WTC11 (cell line): ENCODE data around the gene BICRA. TPM values are rescaled to one million over a fixed set of nuclear protein-coding genes. Genes with fewer than 3 reads are reported as not detected.

Experiments used
- ATAC-seq: fragments of 200-7000 bp; cut with Tn5 transposase; 2 replicates; pipeline ENCODE4 v1.10.0; 2021; ENCODE audit warnings: mild to moderate bottlenecking, moderate library complexity
- CTCF ChIA-PET: fragments of 300-600 bp; sonication (Branson Sonifier 250); formaldehyde crosslinking; loops from one replicate; lab custom pipeline; 2021; ENCODE audit warnings: antibody characterized with exemption; lab: Charles Lee
- POLR2A ChIA-PET: fragments of 350-600 bp; sonication (Branson Sonifier 250); formaldehyde crosslinking; loops from one replicate; lab custom pipeline; 2021; ENCODE audit warnings: antibody characterized with exemption; lab: Charles Lee
- DNase-seq: peaks from one replicate; pipeline ENCODE4 v3.0.0; 2021; ENCODE audit warnings: low spot score
- H3K27ac Mint-ChIP-seq: 2 replicates; pipeline ENCODE4 v1.8.0; 2021; ENCODE audit warnings: mixed read lengths
- H3K27me3 Mint-ChIP-seq: 2 replicates; pipeline ENCODE4 v1.8.0; 2021; ENCODE audit warnings: low read depth, mild to moderate bottlenecking, moderate library complexity, mixed read lengths
- H3K36me3 Mint-ChIP-seq: 2 replicates; pipeline ENCODE4 v1.8.0; 2021; ENCODE audit warnings: mixed read lengths
- H3K4me1 Mint-ChIP-seq: 2 replicates; pipeline ENCODE4 v1.8.0; 2022; ENCODE audit warnings: mixed read lengths
- H3K4me3 Mint-ChIP-seq: 2 replicates; pipeline ENCODE4 v1.8.0; 2021; ENCODE audit warnings: mild to moderate bottlenecking, moderate library complexity, mixed read lengths
- H3K9me3 Mint-ChIP-seq: 2 replicates; pipeline ENCODE4 v1.8.0; 2021; ENCODE audit warnings: mixed read lengths
- ATF1 ChIP-seq: sonication (generic); formaldehyde crosslinking; IDR thresholded peaks from 2 replicates; pipeline ENCODE4 v1.8.1; 2023; ENCODE audit warnings: mild to moderate bottlenecking, moderate library complexity, missing genetic modification reagents
- ATF6 ChIP-seq: sonication (generic); formaldehyde crosslinking; IDR thresholded peaks from 2 replicates; pipeline ENCODE4 v1.8.1; 2023; ENCODE audit warnings: mild to moderate bottlenecking, missing genetic modification reagents
- CREM ChIP-seq: sonication (generic); formaldehyde crosslinking; IDR thresholded peaks from 2 replicates; pipeline ENCODE4 v1.8.1; 2022; ENCODE audit warnings: mild to moderate bottlenecking, missing genetic modification reagents, moderate library complexity
- ERG ChIP-seq: fragments of 250-450 bp; sonication (Bioruptor Pico); IDR thresholded peaks from 2 replicates; pipeline ENCODE4 v1.8.0; 2021; ENCODE audit warnings: mild to moderate bottlenecking
- FOXJ3 ChIP-seq: sonication (generic); formaldehyde crosslinking; IDR thresholded peaks from 2 replicates; pipeline ENCODE4 v1.9.0; 2021; ENCODE audit warnings: missing genetic modification reagents, mild to moderate bottlenecking, borderline replicate concordance
- FOXP1 ChIP-seq: sonication (generic); formaldehyde crosslinking; IDR thresholded peaks from 2 replicates; pipeline ENCODE4 v1.8.0; 2022; ENCODE audit warnings: missing genetic modification reagents, mild to moderate bottlenecking, moderate library complexity, borderline replicate concordance
- HMGA2 ChIP-seq: fragments of 250-450 bp; sonication (Bioruptor Pico); IDR thresholded peaks from 2 replicates; pipeline ENCODE4 v1.4.0; 2021; ENCODE audit warnings: mild to moderate bottlenecking, moderate library complexity
- NFE2L1 ChIP-seq: sonication (generic); formaldehyde crosslinking; IDR thresholded peaks from 2 replicates; pipeline ENCODE4 v1.8.1; 2023; ENCODE audit warnings: missing genetic modification reagents
- STAT6 ChIP-seq: sonication (generic); formaldehyde crosslinking; conservative IDR thresholded peaks from 2 replicates; pipeline ENCODE4 v1.8.1; 2023; ENCODE audit warnings: mild to moderate bottlenecking, low read depth, missing genetic modification reagents, moderate library complexity
- TCF7 ChIP-seq: sonication (generic); formaldehyde crosslinking; IDR thresholded peaks from 2 replicates; pipeline ENCODE4 v1.8.0; 2022; ENCODE audit warnings: mild to moderate bottlenecking, low read depth, missing genetic modification reagents, moderate library complexity
- ZBTB21 ChIP-seq: sonication (generic); formaldehyde crosslinking; IDR thresholded peaks from 2 replicates; pipeline ENCODE4 v1.8.1; 2023; ENCODE audit warnings: mild to moderate bottlenecking, missing genetic modification reagents, borderline replicate concordance
- ZNF138 ChIP-seq: sonication (generic); formaldehyde crosslinking; conservative IDR thresholded peaks from 2 replicates; pipeline ENCODE4 v1.8.1; 2022; ENCODE audit warnings: mild to moderate bottlenecking, moderate library complexity, missing genetic modification reagents
- ZNF219 ChIP-seq: sonication (generic); formaldehyde crosslinking; IDR thresholded peaks from 2 replicates; pipeline ENCODE4 v1.8.0; 2023; ENCODE audit warnings: missing genetic modification reagents, mild to moderate bottlenecking, borderline replicate concordance
- ZNF263 ChIP-seq: sonication (generic); formaldehyde crosslinking; IDR thresholded peaks from 2 replicates; pipeline ENCODE4 v1.8.1; 2022; ENCODE audit warnings: low read depth, mild to moderate bottlenecking, moderate library complexity, missing genetic modification reagents
- ZNF425 ChIP-seq: fragments of 250-450 bp; sonication (Bioruptor Pico); conservative IDR thresholded peaks from 2 replicates; pipeline ENCODE4 v1.9.0; 2021; ENCODE audit warnings: mild to moderate bottlenecking
- total RNA-seq: library from RNA; stranded (reverse); gene quantifications from 3 replicates; pipeline ENCODE4 v1.2.3, GENCODE V29; 2021
- TF ChIP-seq, protein P1 (sequence below): sonication (generic); formaldehyde crosslinking; conservative IDR thresholded peaks from 2 replicates; pipeline ENCODE4 v1.8.1; 2022; ENCODE audit warnings: mild to moderate bottlenecking, missing genetic modification reagents
- TF ChIP-seq, protein P2 (sequence below): fragments of 250-450 bp; sonication (Bioruptor Pico); IDR thresholded peaks from 2 replicates; pipeline ENCODE4 v2.1.2; 2022; ENCODE audit warnings: mild to moderate bottlenecking, moderate library complexity
- TF ChIP-seq, protein P3 (sequence below): sonication (generic); formaldehyde crosslinking; IDR thresholded peaks from 2 replicates; pipeline ENCODE4 v1.8.0; 2023; ENCODE audit warnings: mild to moderate bottlenecking, missing genetic modification reagents

BICRA gene
- total RNA-seq, 1 experiment from 2014 or later = 30.3 TPM

DNA sequence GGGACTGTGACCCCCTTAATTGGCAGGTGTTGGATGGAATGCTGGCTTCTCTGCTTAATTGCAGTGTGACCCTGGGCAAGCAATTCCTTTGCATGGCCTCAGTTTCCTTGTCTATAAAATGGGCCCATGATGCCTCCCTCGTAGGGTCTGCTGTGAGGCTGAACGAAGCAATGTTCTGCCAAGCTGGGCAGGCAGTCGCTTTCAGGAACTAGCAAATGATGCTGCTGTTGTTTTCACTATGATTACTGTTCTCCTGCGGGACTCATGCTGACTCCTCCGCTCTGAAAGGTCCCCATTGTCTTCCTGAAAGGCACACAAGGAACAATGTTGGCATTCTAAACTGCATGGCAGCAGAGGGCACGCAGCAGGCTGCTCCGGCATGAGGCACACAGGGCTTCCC lies 6.8 kb downstream of the BICRA start (continued):
- no peak for TF ChIP-seq HMGA2 (CRISPR knock-in tag)
- TF ChIP-seq, protein P1, sequence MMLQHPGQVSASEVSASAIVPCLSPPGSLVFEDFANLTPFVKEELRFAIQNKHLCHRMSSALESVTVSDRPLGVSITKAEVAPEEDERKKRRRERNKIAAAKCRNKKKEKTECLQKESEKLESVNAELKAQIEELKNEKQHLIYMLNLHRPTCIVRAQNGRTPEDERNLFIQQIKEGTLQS (CRISPR knock-in tag) = no peak
- TF ChIP-seq STAT6 (CRISPR knock-in tag) = no peak

- no peak overlapping the region for H3K4me3 Mint-ChIP-seq
- DNase-seq = no peak
- no peaks in the 10 kb centered on the region for H3K27me3 Mint-ChIP-seq
- ATAC-seq = no peak
- H3K4me1 Mint-ChIP-seq = peaks cover 67% of the 10 kb centered on the region
- POLR2A ChIA-PET = no interaction called here
- H3K27ac Mint-ChIP-seq = peak overlapping the region; percentile 99
- TF ChIP-seq ZBTB21 (CRISPR knock-in tag) (no peak), NFE2L1 (CRISPR knock-in tag) (no peak), ATF6 (no peak), ZNF425 (CRISPR knock-in tag) (no peak), ERG (no peak), CREM (CRISPR knock-in tag) (no peak), ATF1 (CRISPR knock-in tag) (no peak), HMGA2 (CRISPR knock-in tag) (no peak), ZNF263 (no peak), FOXP1 (no peak), FOXJ3 (CRISPR knock-in tag) (no peak), ZNF219 (CRISPR knock-in tag) (no peak), ZNF138 (no peak), TCF7 (CRISPR knock-in tag) (no peak)
- TF ChIP-seq, protein P2, sequence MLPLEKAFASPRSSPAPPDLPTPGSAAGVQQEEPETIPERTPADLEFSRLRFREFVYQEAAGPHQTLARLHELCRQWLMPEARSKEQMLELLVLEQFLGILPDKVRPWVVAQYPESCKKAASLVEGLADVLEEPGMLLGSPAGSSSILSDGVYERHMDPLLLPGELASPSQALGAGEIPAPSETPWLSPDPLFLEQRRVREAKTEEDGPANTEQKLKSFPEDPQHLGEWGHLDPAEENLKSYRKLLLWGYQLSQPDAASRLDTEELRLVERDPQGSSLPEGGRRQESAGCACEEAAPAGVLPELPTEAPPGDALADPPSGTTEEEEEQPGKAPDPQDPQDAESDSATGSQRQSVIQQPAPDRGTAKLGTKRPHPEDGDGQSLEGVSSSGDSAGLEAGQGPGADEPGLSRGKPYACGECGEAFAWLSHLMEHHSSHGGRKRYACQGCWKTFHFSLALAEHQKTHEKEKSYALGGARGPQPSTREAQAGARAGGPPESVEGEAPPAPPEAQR (CRISPR knock-in tag) = no peak
- TF ChIP-seq, protein P3, sequence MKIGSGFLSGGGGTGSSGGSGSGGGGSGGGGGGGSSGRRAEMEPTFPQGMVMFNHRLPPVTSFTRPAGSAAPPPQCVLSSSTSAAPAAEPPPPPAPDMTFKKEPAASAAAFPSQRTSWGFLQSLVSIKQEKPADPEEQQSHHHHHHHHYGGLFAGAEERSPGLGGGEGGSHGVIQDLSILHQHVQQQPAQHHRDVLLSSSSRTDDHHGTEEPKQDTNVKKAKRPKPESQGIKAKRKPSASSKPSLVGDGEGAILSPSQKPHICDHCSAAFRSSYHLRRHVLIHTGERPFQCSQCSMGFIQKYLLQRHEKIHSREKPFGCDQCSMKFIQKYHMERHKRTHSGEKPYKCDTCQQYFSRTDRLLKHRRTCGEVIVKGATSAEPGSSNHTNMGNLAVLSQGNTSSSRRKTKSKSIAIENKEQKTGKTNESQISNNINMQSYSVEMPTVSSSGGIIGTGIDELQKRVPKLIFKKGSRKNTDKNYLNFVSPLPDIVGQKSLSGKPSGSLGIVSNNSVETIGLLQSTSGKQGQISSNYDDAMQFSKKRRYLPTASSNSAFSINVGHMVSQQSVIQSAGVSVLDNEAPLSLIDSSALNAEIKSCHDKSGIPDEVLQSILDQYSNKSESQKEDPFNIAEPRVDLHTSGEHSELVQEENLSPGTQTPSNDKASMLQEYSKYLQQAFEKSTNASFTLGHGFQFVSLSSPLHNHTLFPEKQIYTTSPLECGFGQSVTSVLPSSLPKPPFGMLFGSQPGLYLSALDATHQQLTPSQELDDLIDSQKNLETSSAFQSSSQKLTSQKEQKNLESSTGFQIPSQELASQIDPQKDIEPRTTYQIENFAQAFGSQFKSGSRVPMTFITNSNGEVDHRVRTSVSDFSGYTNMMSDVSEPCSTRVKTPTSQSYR (CRISPR knock-in tag) = no peak
- TF ChIP-seq, all 79 proteins: peak for 0
- peaks cover 7% of the 10 kb centered on the region for H3K36me3 Mint-ChIP-seq
- CTCF ChIA-PET = interaction anchor here (0.5 to 1.1 kb wide), 2 partner anchors 182 to 187 kb away, joined by 3 to 6 read pairs; no protein-coding TSS in a partner anchor
- H3K9me3 Mint-ChIP-seq = no peaks in the 10 kb centered on the region; the same call in 1 of the 2 replicates
Measured at GRCh38 chr19:47618771-47619170, 9.8 kb downstream of the BICRA start.
